GM08714 (cell line): ENCODE results near the gene SLC2A14.
"Not testable (repeated sequence)": the region's sequence is repeated elsewhere in the genome, so short reads cannot be mapped to it uniquely, and the experiment has no call there.

Experiments
- H3K4me3 ChIP-seq: fragments of 200-500 bp; sonication (Bioruptor generic); 2 replicates; pipeline ENCODE4 v1.5.1; 2014; ENCODE audit warnings: mild to moderate bottlenecking, low read length, inconsistent platforms
- ZNF274 ChIP-seq: IDR thresholded peaks from 2 replicates; pipeline ENCODE4 v1.6.1; 2012; ENCODE audit warnings: mild to moderate bottlenecking, low read depth, low read length

The SLC2A14 gene

GRCh38 chr12:7844116-7844515 lies 28.6 kb downstream of the SLC2A14 start:
- no peak for TF ChIP-seq ZNF274
- no peak overlapping the region for H3K4me3 ChIP-seq

GRCh38 chr12:7843583-7843982 lies 29.1 kb downstream of the SLC2A14 start:
- not testable (repeated sequence) for H3K4me3 ChIP-seq

GRCh38 chr12:7843149-7843548 lies 29.6 kb downstream of the SLC2A14 start:
- not testable (repeated sequence) for H3K4me3 ChIP-seq

GRCh38 chr12:7842444-7842843 lies 30.3 kb downstream of the SLC2A14 start:
- not testable (repeated sequence) for H3K4me3 ChIP-seq

- H3K4me3 ChIP-seq: not testable (repeated sequence)
Observed at GRCh38 chr12:7839848-7840247, 32.9 kb downstream of the SLC2A14 start.

- H3K4me3 ChIP-seq: not testable (repeated sequence)
Observed at GRCh38 chr12:7839226-7839625, 33.5 kb downstream of the SLC2A14 start.

- TF ChIP-seq ZNF274: no peak
- no peak overlapping the region for H3K4me3 ChIP-seq
Observed at GRCh38 chr12:7837366-7837765, 35.3 kb downstream of the SLC2A14 start.

- no peak for TF ChIP-seq ZNF274
- no peak overlapping the region for H3K4me3 ChIP-seq
Observed at GRCh38 chr12:7835766-7836165, 36.9 kb downstream of the SLC2A14 start.

GRCh38 chr12:7835116-7835515 lies 37.6 kb downstream of the SLC2A14 start:
- TF ChIP-seq ZNF274: no peak
- H3K4me3 ChIP-seq: no peak overlapping the region

GRCh38 chr12:7834701-7835100 lies 38.0 kb downstream of the SLC2A14 start:
- no peak for TF ChIP-seq ZNF274
- no peak overlapping the region for H3K4me3 ChIP-seq

GRCh38 chr12:7833831-7834230 lies 38.9 kb downstream of the SLC2A14 start:
- no peak overlapping the region for H3K4me3 ChIP-seq
- TF ChIP-seq ZNF274: no peak

GRCh38 chr12:7833201-7833600 lies 39.5 kb downstream of the SLC2A14 start:
- H3K4me3 ChIP-seq: not testable (repeated sequence)

GRCh38 chr12:7832059-7832696 lies 40.5 kb downstream of the SLC2A14 start:
- TF ChIP-seq ZNF274: no peak
- no peak overlapping the region for H3K4me3 ChIP-seq

- H3K4me3 ChIP-seq: not testable (repeated sequence)
Observed at GRCh38 chr12:7829737-7830136, 43.0 kb downstream of the SLC2A14 start.

GRCh38 chr12:7825754-7826153 lies 47.0 kb downstream of the SLC2A14 start:
- not testable (repeated sequence) for H3K4me3 ChIP-seq

- H3K4me3 ChIP-seq: no peak overlapping the region
- no peak for TF ChIP-seq ZNF274
Observed at GRCh38 chr12:7806863-7807487, 65.7 kb downstream of the SLC2A14 start.

- not testable (repeated sequence) for H3K4me3 ChIP-seq
Observed at GRCh38 chr12:7806319-7806718, 66.4 kb downstream of the SLC2A14 start.
